Lower lobe of right lung (tissue), 2 donors: ENCODE results near the gene PLS3. TPM values are rescaled to one million over a fixed set of nuclear protein-coding genes. Genes with fewer than 3 reads are reported as not detected.
A peak's percentile ranks its signal among the peaks of the same experiment; 100 is the strongest.
"Not testable (repeated sequence)": the region's sequence is repeated elsewhere in the genome, so short reads cannot be mapped to it uniquely, and the experiment has no call there.

Experiments
- ATAC-seq, 2 donors: fragments of 200-7000 bp; cut with Tn5 transposase; one replicate each; pipeline ENCODE4 v1.9.1; 2020 to 2022; ENCODE audit warnings: mild to moderate bottlenecking in 2 of 2, moderate library complexity in 2 of 2
- DNase-seq: peaks from one replicate; pipeline ENCODE4 v3.0.0-alpha.2; 2020
- H3K27ac ChIP-seq: fragments of 200-600 bp; one replicate; pipeline ENCODE4 v1.8.0; 2022
- H3K27me3 ChIP-seq: fragments of 200-600 bp; one replicate; pipeline ENCODE4 v1.8.0; 2022; ENCODE audit warnings: low read depth
- H3K36me3 ChIP-seq: fragments of 200-600 bp; one replicate; pipeline ENCODE4 v1.8.0; 2022; ENCODE audit warnings: mild to moderate bottlenecking
- H3K4me1 ChIP-seq: fragments of 200-600 bp; one replicate; pipeline ENCODE4 v1.8.0; 2022
- H3K4me3 ChIP-seq: fragments of 200-600 bp; one replicate; pipeline ENCODE4 v1.8.0; 2022; ENCODE audit warnings: mild to moderate bottlenecking
- H3K9me3 ChIP-seq: fragments of 200-600 bp; one replicate; pipeline ENCODE4 v1.8.0; 2022
- intact Hi-C: fragments of 100-400 bp; cut with DNase I; formaldehyde crosslinking; loops from one replicate; pipeline ENCODE4 v1.11.0; 2022
- total RNA-seq: library from RNA; stranded (reverse); fragmentation: NEBNext Ultra II Directional; extraction: Animal tissue kit (Norgen Biotek cat#: 25700); gene quantifications from one replicate; pipeline ENCODE4 v1.2.1, GENCODE V29; 2021
- TF ChIP-seq, protein P1 (sequence below): fragments of 200-600 bp; IDR thresholded peaks from one replicate; pipeline ENCODE4 v1.8.0; 2022; ENCODE audit warnings: antibody characterized with exemption, mild to moderate bottlenecking
- donor health status: DM: no; HTN: yes; CAD: no; lungs with severe emphysema.

Gene PLS3
- total RNA-seq, 1 donor from 2014 or later, result 138 TPM

DNA sequence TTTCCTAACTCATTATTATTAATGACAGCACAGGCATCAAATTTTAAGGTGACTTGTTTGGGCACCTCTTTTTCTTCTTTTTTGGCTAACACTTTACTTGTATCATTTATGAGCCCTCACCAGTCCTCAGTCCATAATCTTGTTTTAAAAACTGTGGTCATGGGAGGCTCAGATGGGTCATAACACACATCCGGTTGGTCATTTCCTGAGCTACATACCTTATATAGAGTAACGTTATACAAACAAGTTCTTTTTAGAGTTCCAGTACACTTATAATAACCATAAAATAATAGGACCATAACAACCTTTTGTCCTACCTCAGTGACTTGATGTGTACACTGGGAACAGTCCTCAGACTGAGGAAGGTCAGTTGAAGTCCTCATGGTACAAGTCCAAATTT, 21.1 kb upstream of the PLS3 start:
- no peaks in the 10 kb centered on the region for H3K9me3 ChIP-seq
- DNase-seq, result no peak

DNA sequence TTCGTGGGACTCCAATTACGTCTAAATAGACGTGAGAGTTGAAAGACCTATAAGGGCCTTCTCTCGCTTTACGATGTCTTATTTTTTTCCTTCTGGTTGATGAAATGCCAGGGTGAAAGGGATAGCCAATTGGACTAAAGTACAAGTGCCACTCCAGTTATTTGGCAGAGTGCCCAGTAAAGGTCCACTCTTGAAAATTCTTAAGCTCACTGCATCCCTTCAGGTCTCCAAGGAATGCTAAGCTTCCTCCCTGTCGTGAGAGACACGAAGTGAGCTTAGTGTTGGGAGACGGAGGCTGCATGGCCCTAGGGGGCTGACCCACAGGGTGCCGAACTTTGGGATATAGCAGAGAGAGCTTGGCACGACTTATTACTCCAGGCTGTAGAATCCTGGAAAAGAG, 19.9 kb upstream of the PLS3 start:
- H3K36me3 ChIP-seq, H3K27ac ChIP-seq, H3K9me3 ChIP-seq, DNase-seq, H3K4me1 ChIP-seq, H3K27me3 ChIP-seq, H3K4me3 ChIP-seq, intact Hi-C loops: not testable (repeated sequence)
- peak in 1 of 2 donors; percentile 71 for ATAC-seq

More for the DNA sequence above, 21.1 kb upstream of the PLS3 start:
- no peaks in the 10 kb centered on the region for H3K4me1 ChIP-seq
- H3K27ac ChIP-seq, result no peak overlapping the region
- TF ChIP-seq, protein P1, sequence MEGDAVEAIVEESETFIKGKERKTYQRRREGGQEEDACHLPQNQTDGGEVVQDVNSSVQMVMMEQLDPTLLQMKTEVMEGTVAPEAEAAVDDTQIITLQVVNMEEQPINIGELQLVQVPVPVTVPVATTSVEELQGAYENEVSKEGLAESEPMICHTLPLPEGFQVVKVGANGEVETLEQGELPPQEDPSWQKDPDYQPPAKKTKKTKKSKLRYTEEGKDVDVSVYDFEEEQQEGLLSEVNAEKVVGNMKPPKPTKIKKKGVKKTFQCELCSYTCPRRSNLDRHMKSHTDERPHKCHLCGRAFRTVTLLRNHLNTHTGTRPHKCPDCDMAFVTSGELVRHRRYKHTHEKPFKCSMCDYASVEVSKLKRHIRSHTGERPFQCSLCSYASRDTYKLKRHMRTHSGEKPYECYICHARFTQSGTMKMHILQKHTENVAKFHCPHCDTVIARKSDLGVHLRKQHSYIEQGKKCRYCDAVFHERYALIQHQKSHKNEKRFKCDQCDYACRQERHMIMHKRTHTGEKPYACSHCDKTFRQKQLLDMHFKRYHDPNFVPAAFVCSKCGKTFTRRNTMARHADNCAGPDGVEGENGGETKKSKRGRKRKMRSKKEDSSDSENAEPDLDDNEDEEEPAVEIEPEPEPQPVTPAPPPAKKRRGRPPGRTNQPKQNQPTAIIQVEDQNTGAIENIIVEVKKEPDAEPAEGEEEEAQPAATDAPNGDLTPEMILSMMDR, result no peak
- no peaks in the 10 kb centered on the region for H3K36me3 ChIP-seq
- intact Hi-C loops, result no loop called here
- no peak for ATAC-seq
- H3K27me3 ChIP-seq, result no peaks in the 10 kb centered on the region
- H3K4me3 ChIP-seq, result no peak overlapping the region

DNA sequence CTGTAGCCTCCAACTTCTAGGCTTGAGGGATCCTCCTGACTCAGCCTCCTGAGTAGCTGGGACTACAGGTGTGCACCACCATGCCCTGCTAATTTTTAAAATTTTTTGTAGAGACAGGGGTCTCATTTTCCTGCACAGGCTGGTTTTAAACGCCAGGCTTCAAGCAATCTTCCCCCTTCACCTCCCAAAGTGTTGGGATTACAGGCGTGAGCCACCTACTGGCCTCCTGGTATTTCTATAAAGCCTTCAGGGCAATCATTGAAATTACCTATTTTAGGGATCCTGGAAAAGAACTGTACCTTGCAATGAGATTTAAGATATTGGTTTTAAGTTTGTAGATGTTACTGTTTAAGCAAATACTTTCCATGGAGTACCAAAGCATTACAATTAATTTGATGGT, 13.5 kb upstream of the PLS3 start:
- H3K27ac ChIP-seq, result no peak overlapping the region
- ATAC-seq (no peak), DNase-seq (no peak)
- intact Hi-C loops, result no loop called here
- H3K9me3 ChIP-seq, result no peaks in the 10 kb centered on the region
- no peaks in the 10 kb centered on the region for H3K27me3 ChIP-seq
- H3K36me3 ChIP-seq, result no peaks in the 10 kb centered on the region
- H3K4me3 ChIP-seq, result no peak overlapping the region
- H3K4me1 ChIP-seq, result no peaks in the 10 kb centered on the region
- TF ChIP-seq, protein P1, result no peak

DNA sequence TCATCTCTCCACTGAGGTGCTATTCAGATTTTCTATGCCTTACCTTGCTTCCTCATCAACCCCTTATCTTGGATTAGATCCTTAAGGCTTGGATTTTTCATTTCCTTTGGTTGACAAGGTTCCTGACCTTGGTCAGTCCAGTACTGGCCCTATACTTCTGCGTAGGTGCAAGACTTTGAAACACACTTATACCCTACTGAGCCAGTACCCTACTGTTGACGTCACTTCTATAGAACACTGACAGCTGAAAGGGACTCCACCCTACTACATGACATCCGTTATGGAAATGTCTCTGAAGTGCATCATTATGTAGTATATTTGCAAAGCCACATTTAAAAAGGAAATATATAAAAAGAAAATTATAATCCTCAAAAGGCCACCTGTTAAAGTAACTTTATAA, 12.0 kb upstream of the PLS3 start:
- intact Hi-C loops, result no loop called here
- ATAC-seq, result no peak

DNA sequence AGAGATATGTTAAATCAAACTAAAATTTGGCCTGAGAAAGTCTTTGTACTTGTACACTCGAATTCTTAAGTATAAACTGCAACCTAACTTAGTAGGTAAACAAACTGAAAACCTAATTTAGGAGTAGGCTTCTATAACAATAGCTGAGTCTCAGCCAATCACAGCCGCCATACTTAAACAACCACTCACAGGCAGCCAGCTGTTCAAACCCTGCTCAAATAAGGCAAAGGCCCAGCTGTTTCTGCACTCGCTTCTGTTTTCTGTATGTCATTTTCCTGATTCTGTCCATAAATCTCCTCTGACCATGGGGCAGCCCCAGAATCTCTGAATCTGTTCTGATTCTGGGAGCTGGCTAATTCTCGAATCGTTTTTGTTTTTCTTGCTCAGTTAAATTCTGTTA, 7.8 kb upstream of the PLS3 start:
- TF ChIP-seq, protein P1, result no peak
- Histone ChIP-seq H3K27me3 (no peaks in the 10 kb centered on the region), H3K4me1 (no peaks in the 10 kb centered on the region)

More for the DNA sequence above, 12.0 kb upstream of the PLS3 start:
- DNase-seq, result no peak
- H3K4me1 ChIP-seq, result no peaks in the 10 kb centered on the region
- H3K4me3 ChIP-seq, result no peak overlapping the region
- H3K36me3 ChIP-seq, result no peaks in the 10 kb centered on the region
- H3K27ac ChIP-seq, result no peak overlapping the region
- H3K27me3 ChIP-seq, result no peaks in the 10 kb centered on the region
- H3K9me3 ChIP-seq, result no peaks in the 10 kb centered on the region
- TF ChIP-seq, protein P1, result no peak

DNA sequence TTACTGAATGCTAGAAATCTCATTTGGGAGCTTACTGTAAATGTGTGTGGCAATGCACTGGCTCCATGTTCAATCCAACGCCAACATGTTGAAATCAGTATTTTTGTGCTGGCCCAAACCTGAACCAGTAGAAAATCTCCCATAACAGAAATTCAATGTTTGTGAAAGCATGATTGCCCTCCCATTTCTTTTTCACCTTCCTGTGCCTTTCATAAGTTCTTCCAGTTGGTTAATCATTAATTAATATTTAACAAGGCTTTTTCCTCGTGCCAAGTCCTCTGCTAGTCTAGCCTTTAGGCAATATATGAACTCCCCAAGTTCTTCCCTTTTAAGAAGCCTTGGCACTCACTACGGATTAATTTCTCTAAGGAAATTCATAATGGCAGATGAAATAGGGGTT, 1.3 kb upstream of the PLS3 start:
- no peak overlapping the region for H3K4me3 ChIP-seq
- H3K9me3 ChIP-seq, result no peaks in the 10 kb centered on the region
- no peaks in the 10 kb centered on the region for H3K27me3 ChIP-seq
- TF ChIP-seq, protein P1, result no peak
- ATAC-seq (no peak), DNase-seq (no peak)
- intact Hi-C loops, result no loop called here
- peak overlapping the region; percentile 89 for H3K27ac ChIP-seq
- peaks cover 9% of the 10 kb centered on the region for H3K4me1 ChIP-seq
- no peaks in the 10 kb centered on the region for H3K36me3 ChIP-seq

More for the DNA sequence above, 7.8 kb upstream of the PLS3 start:
- Histone ChIP-seq H3K9me3 (no peaks in the 10 kb centered on the region), H3K4me3 (no peak overlapping the region), H3K27ac (no peak overlapping the region), H3K36me3 (no peaks in the 10 kb centered on the region)
- no peak for DNase-seq
- intact Hi-C loops, result no loop called here
- no peak for ATAC-seq
